H1 (cell line): ENCODE data around the gene KRT10. TPM values are rescaled to one million over a fixed set of nuclear protein-coding genes. Genes with fewer than 3 reads are reported as not detected.

Experiments used
- CBX8 ChIP-seq: fragments of 300-800, 300-1000 bp; sonication (generic); IDR thresholded peaks from 2 replicates; pipeline ENCODE4 v1.7.1; 2016; ENCODE audit warnings: low read depth, low read length, borderline replicate concordance
- CHD7 ChIP-seq: fragments of 300-600 bp; sonication (generic); IDR thresholded peaks from 2 replicates; pipeline ENCODE4 v1.7.1; 2012; ENCODE audit warnings: low read length, moderate library complexity, mild to moderate bottlenecking, inconsistent platforms; ENCODE audit not compliant: insufficient replicate concordance
- POLR2A ChIP-seq, 2 experiments: IDR thresholded peaks; 1 replicate in 1 of 2; 2 replicates in 1 of 2; pipeline ENCODE4 v1.6.1; 2011; ENCODE audit warnings: low read depth in 2 of 2, low read length in 2 of 2, mild to moderate bottlenecking in 2 of 2; ENCODE audit errors: control extremely low read depth in 1 of 2
- RNF2 ChIP-seq: fragments of 200-900, 300-1000 bp; sonication (generic); IDR thresholded peaks from 2 replicates; pipeline ENCODE4 v1.7.1; 2016; ENCODE audit warnings: borderline replicate concordance, low read depth, mild to moderate bottlenecking, antibody characterized with exemption, low read length; ENCODE audit not compliant: poor library complexity, severe bottlenecking; ENCODE audit errors: missing control alignments
- SAP30 ChIP-seq: fragments of 300-600 bp; sonication (generic); IDR thresholded peaks from 2 replicates; pipeline ENCODE4 v1.7.1; 2012; ENCODE audit warnings: low read length, moderate library complexity, mild to moderate bottlenecking, inconsistent platforms; ENCODE audit not compliant: insufficient read depth, insufficient replicate concordance
- SIN3A ChIP-seq, 2 experiments: IDR thresholded peaks in 1 of 2; conservative IDR thresholded peaks in 1 of 2; 2 replicates each; pipeline ENCODE4 v1.6.1; 2011 to 2012; ENCODE audit warnings: low read length in 2 of 2, improper control_type of control experiment in 1 of 2, low read depth in 1 of 2, mild to moderate bottlenecking in 1 of 2
- SP2 ChIP-seq: IDR thresholded peaks from 2 replicates; pipeline ENCODE4 v1.6.1; 2012; ENCODE audit warnings: mild to moderate bottlenecking, low read length, inconsistent platforms
- TCF12 ChIP-seq: IDR thresholded peaks from 2 replicates; pipeline ENCODE4 v1.6.1; 2011; ENCODE audit warnings: low read depth, mild to moderate bottlenecking, low read length
- ZNF274 ChIP-seq: IDR thresholded peaks from 2 replicates; pipeline ENCODE4 v1.7.0; 2012; ENCODE audit warnings: low read length, borderline replicate concordance; ENCODE audit errors: extremely low read depth
- polyA plus RNA-seq, 7 experiments: library from polyadenylated mRNA; depleted of rRNA in 3 of 7; stranded (reverse) in 5 of 7; unstranded in 2 of 7; fragments of >200 nt in 5 of 7; fragments of 200-250 nt in 2 of 7; gene quantifications; 1 replicate in 5 of 7; 2 replicates in 1 of 7; 4 replicates in 1 of 7; pipeline versions ENCODE4 v1.2.1 to v1.2.3, GENCODE V29; 2011 to 2013; ENCODE audit warnings: missing spikeins in 2 of 7, mixed read lengths in 2 of 7
- total RNA-seq: library from RNA; stranded (reverse); fragmentation: NEBNext Ultra II Directional; extraction: Animal tissue kit (Norgen Biotek cat#: 25700); gene quantifications from 2 replicates; pipeline ENCODE4 v1.2.1, GENCODE V29; 2021

The KRT10 gene
- total and polyA plus RNA-seq, 2 of the 8 experiments (the other 6 are each of a cell fraction or from before 2014, with no cell fraction given) = 3.5 to 39.4 TPM

- TF ChIP-seq CHD7 (no peak), SAP30 (no peak), SIN3A (conservative IDR thresholded peaks at IDR 0.05 in 1 of 2, IDR thresholded peaks at IDR 0.05 in 1 of 2; ENCODE audit: low read depth in 1 of 2, low read length in 2 of 2) (no peak), ZNF274 (no peak), CBX8 (no peak), POLR2A (IDR thresholded peaks at IDR 0.05; ENCODE audit: control extremely low read depth in 1 of 2, low read depth in 2 of 2, low read length in 2 of 2) (no peak), SP2 (no peak), TCF12 (no peak), RNF2 (no peak)
Observed at GRCh38 chr17:40833882-40834281, 11.5 kb upstream of the KRT10 start (continued).
